OCI-LY7 (cell line): ENCODE measurements around the gene CCIN. TPM values are rescaled to one million over a fixed set of nuclear protein-coding genes. Genes with fewer than 3 reads are reported as not detected.

Experiments
- BruUV-seq: library from RNA; stranded (reverse); fragments of 400-500 nt; replicated peaks from 2 replicates; lab custom pipeline; 2021; lab: Mats Ljungman, UMichigan
- CTCF ChIA-PET: fragments of 300-600 bp; sonication (Branson Sonifier 250); formaldehyde crosslinking; loops from one replicate; lab custom pipeline; 2022; ENCODE audit warnings: antibody characterized with exemption; ENCODE audit not compliant: unreplicated experiment; lab: Charles Lee
- POLR2A ChIA-PET: fragments of 300-600 bp; sonication (Branson Sonifier 250); formaldehyde crosslinking; loops from one replicate; lab custom pipeline; 2022; ENCODE audit warnings: antibody characterized with exemption; lab: Charles Lee
- DNase-seq: peaks from one replicate; pipeline ENCODE4 v3.0.0-alpha.2; 2015; ENCODE audit warnings: low spot score
- H2AFZ ChIP-seq: fragments of 200-600 bp; sonication (generic), shearing (Covaris generic); 2 replicates; pipeline ENCODE4 v1.6.1; 2014; ENCODE audit warnings: mild to moderate bottlenecking, antibody characterized with exemption, low read length, moderate library complexity
- H3K27ac ChIP-seq: fragments of 200-600 bp; sonication (generic); 2 replicates; pipeline ENCODE4 v1.5.1; 2014; ENCODE audit warnings: mixed run types, low read depth, mild to moderate bottlenecking, moderate library complexity, low read length, inconsistent platforms; ENCODE audit not compliant: poor library complexity, severe bottlenecking
- H3K36me3 ChIP-seq: fragments of 200-600 bp; sonication (generic); 2 replicates; pipeline ENCODE4 v1.6.1; 2014; ENCODE audit warnings: mild to moderate bottlenecking, antibody characterized with exemption, low read length, moderate library complexity, mixed read lengths; ENCODE audit not compliant: insufficient read depth
- H3K4me1 ChIP-seq: fragments of 200-600 bp; sonication (generic); 2 replicates; pipeline ENCODE4 v1.5.1; 2014; ENCODE audit warnings: mild to moderate bottlenecking, low read length; ENCODE audit not compliant: insufficient read depth, poor library complexity, severe bottlenecking
- H3K4me2 ChIP-seq: fragments of 200-600 bp; sonication (generic); 2 replicates; pipeline ENCODE4 v1.6.1; 2014; ENCODE audit warnings: mild to moderate bottlenecking, low read length
- H3K4me3 ChIP-seq: fragments of 200-600 bp; sonication (generic); 2 replicates; pipeline ENCODE4 v1.5.1; 2014; ENCODE audit warnings: mild to moderate bottlenecking, low read depth, low read length; ENCODE audit not compliant: poor library complexity, severe bottlenecking
- H3K79me2 ChIP-seq: fragments of 200-600 bp; sonication (generic); 2 replicates; pipeline ENCODE4 v1.6.1; 2016; ENCODE audit warnings: low read depth, mild to moderate bottlenecking, low read length, moderate library complexity, mixed read lengths; ENCODE audit not compliant: insufficient read depth
- H3K9me2 ChIP-seq: fragments of 200-600 bp; sonication (generic); 2 replicates; pipeline ENCODE4 v1.6.1; 2016; ENCODE audit warnings: mild to moderate bottlenecking, low read length, mixed read lengths; ENCODE audit not compliant: insufficient read depth
- H3K9me3 ChIP-seq: fragments of 200-600 bp; sonication (generic); 2 replicates; pipeline ENCODE4 v1.6.1; 2014; ENCODE audit warnings: mild to moderate bottlenecking, mixed run types, low read length, mixed read lengths
- H4K20me1 ChIP-seq: fragments of 200-600 bp; sonication (generic); 2 replicates; pipeline ENCODE4 v1.6.1; 2014; ENCODE audit warnings: mild to moderate bottlenecking, antibody characterized with exemption, low read length, moderate library complexity, mixed read lengths; ENCODE audit not compliant: insufficient read depth
- CTCF ChIP-seq: fragments of 200-600 bp; sonication (generic); conservative IDR thresholded peaks from 2 replicates; pipeline ENCODE4 v1.5.1; 2014; ENCODE audit warnings: mild to moderate bottlenecking, antibody characterized with exemption, low read length, moderate library complexity, mixed read lengths
- EZH2phosphoT487 ChIP-seq: fragments of 200-600 bp; sonication (generic); IDR thresholded peaks from 2 replicates; pipeline ENCODE4 v1.6.1; 2018; ENCODE audit warnings: low read depth, borderline replicate concordance, mild to moderate bottlenecking, mixed run types, antibody characterized with exemption, low read length, moderate library complexity, mixed read lengths
- intact Hi-C: fragments of 100-400 bp; cut with micrococcal nuclease; formaldehyde crosslinking; loops from one replicate; pipeline ENCODE4 v1.10.0; 2022; ENCODE audit not compliant: unreplicated experiment
- total RNA-seq, 2 experiments: library from RNA; depleted of rRNA in 1 of 2; stranded (reverse); fragments of >200 nt in 1 of 2; shearing (Covaris generic) in 1 of 2; gene quantifications; 2 replicates each; pipeline ENCODE4 v1.2.3, GENCODE V29; 2014 to 2022

The CCIN gene
- total RNA-seq, 2 experiments from 2014 or later = not detected

DNA sequence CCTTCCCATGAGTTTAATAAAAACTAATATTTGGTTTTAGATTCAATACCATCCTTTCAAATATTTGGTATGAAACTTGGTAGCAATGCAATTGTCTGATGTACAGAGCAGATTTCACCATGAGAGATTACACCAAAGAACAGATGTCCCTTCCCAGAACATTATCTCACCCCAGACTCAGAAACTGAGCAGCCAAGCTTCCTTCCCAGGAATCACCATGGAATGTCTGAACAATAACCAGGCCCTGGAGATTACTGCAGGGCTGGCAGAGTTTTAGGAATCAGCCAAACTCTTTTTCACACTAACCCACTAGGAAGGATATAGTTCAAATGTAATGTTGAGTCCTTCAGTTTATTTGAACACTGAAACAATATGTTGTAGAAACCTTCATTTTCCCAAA lies 45.4 kb downstream of the CCIN start:
- H3K27ac ChIP-seq = no peak overlapping the region
- no peak overlapping the region for H2AFZ ChIP-seq
- H3K9me3 ChIP-seq = no peaks in the 10 kb centered on the region
- H3K36me3 ChIP-seq = peaks cover 95% of the 10 kb centered on the region
- H3K4me2 ChIP-seq = no peak overlapping the region
- no peak for DNase-seq
- TF ChIP-seq EZH2phosphoT487 (no peak), CTCF (no peak)
- CTCF ChIA-PET = no interaction called here
- H3K9me2 ChIP-seq = no peaks in the 10 kb centered on the region
- H3K79me2 ChIP-seq = no peaks in the 10 kb centered on the region
- no TSS peak for BruUV-seq
- no peak overlapping the region for H3K4me3 ChIP-seq
- POLR2A ChIA-PET = no interaction called here
- no peaks in the 10 kb centered on the region for H3K4me1 ChIP-seq
- intact Hi-C loops = no loop called here
- H4K20me1 ChIP-seq = peaks cover under 1% of the 10 kb centered on the region; the same call in 1 of the 2 replicates

GRCh38 chr9:36217256-36217968 lies 48.2 kb downstream of the CCIN start:
- H4K20me1 ChIP-seq = no peaks in the 10 kb centered on the region; the same call in 1 of the 2 replicates
- H3K9me2 ChIP-seq = no peaks in the 10 kb centered on the region
- no peaks in the 10 kb centered on the region for H3K79me2 ChIP-seq
- no peaks in the 10 kb centered on the region for H3K9me3 ChIP-seq
- no peak overlapping the region for H3K4me2 ChIP-seq
- no peak overlapping the region for H3K4me3 ChIP-seq
- ChIA-PET POLR2A (interaction anchor here (1.0 kb wide), 1 partner anchor 147 kb away, joined by 3 read pairs; no protein-coding TSS in a partner anchor), CTCF (no interaction called here)
- no peaks in the 10 kb centered on the region for H3K4me1 ChIP-seq
- DNase-seq = no peak
- peaks cover 95% of the 10 kb centered on the region for H3K36me3 ChIP-seq
- no peak for TF ChIP-seq CTCF
- no peak for TF ChIP-seq EZH2phosphoT487
- H3K27ac ChIP-seq = no peak overlapping the region
- H2AFZ ChIP-seq = no peak overlapping the region
- intact Hi-C loops = no loop called here
- BruUV-seq = no TSS peak

- CTCF ChIA-PET = no interaction called here
- intact Hi-C loops = no loop called here
- Histone ChIP-seq H3K9me3 (no peaks in the 10 kb centered on the region), H3K4me1 (no peaks in the 10 kb centered on the region), H3K27ac (no peak overlapping the region), H3K4me2 (no peak overlapping the region), H3K9me2 (no peaks in the 10 kb centered on the region), H3K4me3 (no peak overlapping the region), H3K79me2 (no peaks in the 10 kb centered on the region), H2AFZ (no peak overlapping the region), H4K20me1 (no peaks in the 10 kb centered on the region; the same call in 1 of the 2 replicates), H3K36me3 (peaks cover 95% of the 10 kb centered on the region)
- no peak for DNase-seq
- no peak for TF ChIP-seq CTCF
- no peak for TF ChIP-seq EZH2phosphoT487
- no TSS peak for BruUV-seq
- POLR2A ChIA-PET = interaction anchor here (0.5 kb wide), 1 partner anchor 267 kb away, joined by 3 read pairs; no protein-coding TSS in a partner anchor
Observed at GRCh38 chr9:36218011-36218410, 48.8 kb downstream of the CCIN start.
